Parathyroid adenoma (tissue), 2 donors: ENCODE measurements around the gene XXYLT1.

Experiments used
- H2AFZ ChIP-seq: fragments of 300-600 bp; sonication (generic); one replicate; pipeline ENCODE4 v1.7.0; 2017; ENCODE audit warnings: antibody characterized with exemption, mild to moderate bottlenecking
- H3K27ac ChIP-seq: fragments of 300-600 bp; sonication (generic); one replicate; pipeline ENCODE4 v1.7.0; 2017
- H3K27me3 ChIP-seq: fragments of 300-600 bp; sonication (generic); one replicate; pipeline ENCODE4 v1.7.0; 2017; ENCODE audit warnings: low read length; ENCODE audit not compliant: control insufficient read depth, insufficient read depth
- H3K36me3 ChIP-seq: fragments of 300-600 bp; sonication (generic); one replicate; pipeline ENCODE4 v1.7.0; 2017; ENCODE audit warnings: low read length; ENCODE audit not compliant: control insufficient read depth, insufficient read depth
- H3K4me1 ChIP-seq: fragments of 300-600 bp; sonication (generic); one replicate; pipeline ENCODE4 v1.7.0; 2017; ENCODE audit warnings: control low read depth
- H3K4me2 ChIP-seq: fragments of 300-600 bp; sonication (generic); one replicate; pipeline ENCODE4 v1.7.0; 2017; ENCODE audit warnings: low read length
- H3K4me3 ChIP-seq: fragments of 300-600 bp; sonication (generic); one replicate; pipeline ENCODE4 v1.7.0; 2017; ENCODE audit warnings: low read depth, low read length
- H3K79me2 ChIP-seq: fragments of 300-600 bp; sonication (generic); one replicate; pipeline ENCODE4 v1.7.0; 2017; ENCODE audit warnings: control low read depth
- H3K9ac ChIP-seq: fragments of 300-600 bp; sonication (generic); one replicate; pipeline ENCODE4 v1.7.0; 2017; ENCODE audit warnings: mild to moderate bottlenecking
- H3K9me3 ChIP-seq: fragments of 300-600 bp; sonication (generic); one replicate; pipeline ENCODE4 v1.7.0; 2017; ENCODE audit warnings: low read length; ENCODE audit not compliant: control insufficient read depth
- TF ChIP-seq, protein P1 (sequence below): fragments of 300-600 bp; sonication (generic); IDR thresholded peaks from one replicate; pipeline ENCODE4 v1.7.0; 2017; ENCODE audit warnings: antibody characterized with exemption, mild to moderate bottlenecking
- donor health status: primary hyperparathyroidism.

The XXYLT1 gene

DNA sequence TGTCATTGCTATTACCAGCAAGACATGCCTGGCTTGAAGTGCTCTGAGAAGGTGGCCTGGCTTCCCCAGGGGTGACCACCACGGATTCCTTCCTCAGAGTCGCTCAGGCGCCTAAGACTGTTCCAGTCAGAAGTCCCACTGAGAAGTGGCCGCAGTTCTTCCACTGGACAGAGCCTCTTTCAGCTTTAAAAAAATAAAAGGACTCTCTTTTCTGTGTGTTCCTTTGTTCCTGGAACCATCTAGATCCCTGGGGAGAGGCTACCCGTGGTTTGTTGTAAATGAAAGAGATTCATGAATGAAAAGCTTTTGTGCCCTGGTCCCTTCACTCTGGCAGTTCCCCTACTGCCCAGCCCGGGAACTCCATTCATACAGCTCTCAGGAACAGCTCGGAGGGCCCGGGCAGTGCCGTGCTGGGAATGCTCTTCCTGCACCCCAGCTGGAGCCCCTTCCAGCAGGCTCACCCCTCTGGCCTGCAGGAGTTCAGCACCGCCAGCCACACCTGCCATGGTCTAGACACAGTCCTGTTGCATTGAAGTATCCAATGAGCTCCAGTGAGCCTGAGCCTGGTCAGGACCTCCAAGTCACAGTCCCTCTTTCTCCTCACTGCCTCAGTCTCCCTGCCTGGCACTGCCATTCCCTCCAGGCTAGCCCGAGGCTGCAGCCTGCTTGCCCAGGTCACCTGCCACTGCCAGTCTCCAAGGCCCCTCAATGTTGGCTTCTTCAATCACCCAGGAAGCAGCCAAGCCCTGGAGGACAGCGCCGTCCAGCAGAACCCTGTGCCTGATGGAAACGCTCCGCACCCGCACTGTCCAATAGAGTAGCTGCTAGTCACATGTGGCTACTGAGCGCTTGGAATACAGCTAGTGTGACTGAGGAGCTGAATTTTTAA, 75.4 kb downstream of the XXYLT1 start:
- Histone ChIP-seq H3K27ac (no peak overlapping the region), H3K4me3 (no peak overlapping the region), H3K9ac (no peak overlapping the region)

DNA sequence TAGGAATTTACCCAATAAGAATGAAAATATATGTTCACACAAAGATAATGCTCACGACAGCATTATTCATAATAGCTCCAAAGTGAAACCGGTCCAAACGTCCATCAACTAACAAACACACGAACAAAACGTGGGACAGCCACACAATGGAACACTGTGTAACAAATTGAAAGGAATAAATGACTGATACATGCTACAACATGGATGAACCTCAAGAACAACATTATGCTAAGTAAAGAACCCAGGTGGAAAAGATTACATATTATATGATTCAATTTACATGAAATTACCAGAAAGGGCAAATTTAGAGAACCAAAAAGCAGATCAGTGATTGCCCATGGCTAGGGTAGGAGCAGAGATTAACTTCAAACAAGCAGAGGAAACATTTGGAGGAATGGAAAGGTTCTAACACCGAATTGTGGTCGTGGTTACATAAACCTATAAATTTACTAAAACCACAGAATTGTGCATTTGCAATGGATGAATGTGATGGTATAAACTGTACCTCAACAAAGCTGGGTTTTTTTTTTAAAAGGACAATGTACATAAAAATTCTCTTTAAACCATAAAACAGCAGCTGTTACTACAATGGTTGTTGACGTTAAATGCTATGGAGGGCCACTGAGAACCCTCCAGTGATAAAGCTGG, 76.3 kb downstream of the XXYLT1 start:
- Histone ChIP-seq H3K27me3 (no peaks in the 10 kb centered on the region), H3K36me3 (no peaks in the 10 kb centered on the region), H3K4me3 (no peak overlapping the region), H3K27ac (no peak overlapping the region), H3K4me1 (no peaks in the 10 kb centered on the region), H3K9ac (no peak overlapping the region), H3K79me2 (peaks cover 6% of the 10 kb centered on the region), H3K9me3 (no peaks in the 10 kb centered on the region), H2AFZ (no peak overlapping the region), H3K4me2 (no peak overlapping the region)
- TF ChIP-seq, protein P1, sequence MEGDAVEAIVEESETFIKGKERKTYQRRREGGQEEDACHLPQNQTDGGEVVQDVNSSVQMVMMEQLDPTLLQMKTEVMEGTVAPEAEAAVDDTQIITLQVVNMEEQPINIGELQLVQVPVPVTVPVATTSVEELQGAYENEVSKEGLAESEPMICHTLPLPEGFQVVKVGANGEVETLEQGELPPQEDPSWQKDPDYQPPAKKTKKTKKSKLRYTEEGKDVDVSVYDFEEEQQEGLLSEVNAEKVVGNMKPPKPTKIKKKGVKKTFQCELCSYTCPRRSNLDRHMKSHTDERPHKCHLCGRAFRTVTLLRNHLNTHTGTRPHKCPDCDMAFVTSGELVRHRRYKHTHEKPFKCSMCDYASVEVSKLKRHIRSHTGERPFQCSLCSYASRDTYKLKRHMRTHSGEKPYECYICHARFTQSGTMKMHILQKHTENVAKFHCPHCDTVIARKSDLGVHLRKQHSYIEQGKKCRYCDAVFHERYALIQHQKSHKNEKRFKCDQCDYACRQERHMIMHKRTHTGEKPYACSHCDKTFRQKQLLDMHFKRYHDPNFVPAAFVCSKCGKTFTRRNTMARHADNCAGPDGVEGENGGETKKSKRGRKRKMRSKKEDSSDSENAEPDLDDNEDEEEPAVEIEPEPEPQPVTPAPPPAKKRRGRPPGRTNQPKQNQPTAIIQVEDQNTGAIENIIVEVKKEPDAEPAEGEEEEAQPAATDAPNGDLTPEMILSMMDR: no peak

More for the DNA sequence above, 75.4 kb downstream of the XXYLT1 start:
- no peaks in the 10 kb centered on the region for H3K36me3 ChIP-seq
- H3K4me2 ChIP-seq: no peak overlapping the region
- TF ChIP-seq, protein P1: no peak
- H3K9me3 ChIP-seq: no peaks in the 10 kb centered on the region
- H3K4me1 ChIP-seq: no peaks in the 10 kb centered on the region
- H2AFZ ChIP-seq: no peak overlapping the region
- H3K27me3 ChIP-seq: no peaks in the 10 kb centered on the region
- peaks cover 11% of the 10 kb centered on the region for H3K79me2 ChIP-seq

DNA sequence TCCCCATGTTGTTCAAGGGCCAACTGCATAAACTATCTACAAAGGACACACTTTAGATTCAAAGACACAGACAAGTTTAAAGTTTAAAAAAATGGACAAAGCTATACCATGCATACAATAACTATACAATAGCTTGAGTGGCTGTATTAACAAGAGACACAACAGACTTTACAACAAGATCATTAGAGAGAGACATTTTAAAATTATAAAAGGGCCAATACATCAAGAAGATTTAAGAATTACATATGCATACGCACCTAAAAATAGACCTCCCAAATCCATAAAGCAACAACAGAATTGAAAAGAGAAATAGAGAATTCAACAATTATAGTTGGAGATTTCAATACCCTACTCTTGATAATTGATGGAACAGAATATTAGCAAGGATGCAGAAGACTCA, 79.4 kb downstream of the XXYLT1 start:
- Histone ChIP-seq H3K36me3 (no peaks in the 10 kb centered on the region), H3K4me1 (peaks cover 5% of the 10 kb centered on the region), H3K27me3 (no peaks in the 10 kb centered on the region), H3K79me2 (peaks cover 13% of the 10 kb centered on the region), H3K9ac (no peak overlapping the region), H3K4me2 (no peak overlapping the region), H3K9me3 (no peaks in the 10 kb centered on the region), H2AFZ (no peak overlapping the region), H3K4me3 (no peak overlapping the region), H3K27ac (no peak overlapping the region)
- TF ChIP-seq, protein P1: no peak

DNA sequence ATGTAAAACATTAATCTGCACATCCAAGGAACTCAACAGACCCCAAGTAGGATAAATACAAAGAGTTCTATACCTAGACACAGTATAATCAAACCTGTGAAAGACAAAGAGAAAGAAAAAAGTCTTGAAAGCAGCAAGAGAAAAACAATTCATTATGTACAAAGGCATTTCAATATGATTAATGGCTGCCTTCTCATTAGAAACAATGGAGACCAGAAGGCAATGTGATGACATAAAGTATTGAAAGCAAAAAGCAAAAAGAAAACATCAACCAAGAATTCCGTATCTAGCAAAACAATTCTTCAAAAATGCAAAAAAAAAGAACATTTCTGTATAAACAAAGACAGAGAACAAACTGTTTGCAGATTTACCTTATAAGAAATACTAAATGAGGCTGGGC, 81.1 kb downstream of the XXYLT1 start:
- H3K79me2 ChIP-seq: peaks cover 18% of the 10 kb centered on the region
- H3K27me3 ChIP-seq: no peaks in the 10 kb centered on the region
- no peak overlapping the region for H3K9ac ChIP-seq
- no peak overlapping the region for H3K4me2 ChIP-seq
- peaks cover 5% of the 10 kb centered on the region for H3K4me1 ChIP-seq
- no peaks in the 10 kb centered on the region for H3K9me3 ChIP-seq
- no peak overlapping the region for H3K4me3 ChIP-seq
- H3K36me3 ChIP-seq: no peaks in the 10 kb centered on the region
- H2AFZ ChIP-seq: no peak overlapping the region
- no peak overlapping the region for H3K27ac ChIP-seq
- TF ChIP-seq, protein P1: no peak
